GM21786 (cell line): ENCODE data around the gene WDR18.

Experiments
- ATAC-seq: cut with Tn5 transposase; IDR thresholded peaks from one replicate; pipeline ENCODE4 v1.9.1; 2021; ENCODE audit not compliant: unreplicated experiment

The WDR18 gene

GRCh38 chr19:1006711-1007398 lies 22.7 kb downstream of the WDR18 start:
- no peak for ATAC-seq

- ATAC-seq = no peak
Observed at GRCh38 chr19:1007399-1008251, 23.5 kb downstream of the WDR18 start.

GRCh38 chr19:1008268-1009040 lies 24.3 kb downstream of the WDR18 start:
- ATAC-seq = no peak

GRCh38 chr19:1009041-1009980 lies 25.2 kb downstream of the WDR18 start:
- no peak for ATAC-seq

GRCh38 chr19:1009981-1010538 lies 25.9 kb downstream of the WDR18 start:
- no peak for ATAC-seq

- ATAC-seq = no peak
Observed at GRCh38 chr19:1010586-1011510, 26.7 kb downstream of the WDR18 start.

GRCh38 chr19:1011831-1012333 lies 27.7 kb downstream of the WDR18 start:
- no peak for ATAC-seq

GRCh38 chr19:1012334-1012733 lies 28.2 kb downstream of the WDR18 start:
- ATAC-seq = no peak

- no peak for ATAC-seq
Observed at GRCh38 chr19:1013218-1013617, 29.1 kb downstream of the WDR18 start.

- no peak for ATAC-seq
Observed at GRCh38 chr19:1014161-1015060, 30.3 kb downstream of the WDR18 start.

GRCh38 chr19:1015061-1015781 lies 31.1 kb downstream of the WDR18 start:
- no peak for ATAC-seq

GRCh38 chr19:1015782-1016646 lies 31.9 kb downstream of the WDR18 start:
- ATAC-seq = no peak

GRCh38 chr19:1016647-1017114 lies 32.5 kb downstream of the WDR18 start:
- ATAC-seq = no peak

- ATAC-seq = no peak
Observed at GRCh38 chr19:1017115-1017905, 33.2 kb downstream of the WDR18 start.

GRCh38 chr19:1017906-1018305 lies 33.8 kb downstream of the WDR18 start:
- ATAC-seq = no peak
